Astrocyte of the spinal cord (primary cell): ENCODE measurements around the gene DPT.
A peak's percentile ranks its signal among the peaks of the same experiment; 100 is the strongest.

Experiments used
- DNase-seq: peaks from one replicate; pipeline ENCODE4 v3.0.0; 2011; ENCODE audit warnings: low read depth, low spot score
- H3K4me3 ChIP-seq: 2 replicates; pipeline ENCODE4 v1.5.1; 2011; ENCODE audit warnings: low read depth, mild to moderate bottlenecking, low read length, moderate library complexity
- in situ Hi-C: cut with HindIII; loops from 2 replicates; pipeline ENCODE4 v1.10.0; 2017; ENCODE audit warnings: low sequenced_read_pairs
- TF ChIP-seq, protein P1 (sequence below): IDR thresholded peaks from 2 replicates; pipeline ENCODE4 v1.5.1; 2012; ENCODE audit warnings: low read depth, mild to moderate bottlenecking, low read length, inconsistent platforms

DPT gene

GRCh38 chr1:168725060-168725459 lies 3.9 kb downstream of the DPT start:
- no peak for DNase-seq
- H3K4me3 ChIP-seq = no peak overlapping the region
- TF ChIP-seq, protein P1, sequence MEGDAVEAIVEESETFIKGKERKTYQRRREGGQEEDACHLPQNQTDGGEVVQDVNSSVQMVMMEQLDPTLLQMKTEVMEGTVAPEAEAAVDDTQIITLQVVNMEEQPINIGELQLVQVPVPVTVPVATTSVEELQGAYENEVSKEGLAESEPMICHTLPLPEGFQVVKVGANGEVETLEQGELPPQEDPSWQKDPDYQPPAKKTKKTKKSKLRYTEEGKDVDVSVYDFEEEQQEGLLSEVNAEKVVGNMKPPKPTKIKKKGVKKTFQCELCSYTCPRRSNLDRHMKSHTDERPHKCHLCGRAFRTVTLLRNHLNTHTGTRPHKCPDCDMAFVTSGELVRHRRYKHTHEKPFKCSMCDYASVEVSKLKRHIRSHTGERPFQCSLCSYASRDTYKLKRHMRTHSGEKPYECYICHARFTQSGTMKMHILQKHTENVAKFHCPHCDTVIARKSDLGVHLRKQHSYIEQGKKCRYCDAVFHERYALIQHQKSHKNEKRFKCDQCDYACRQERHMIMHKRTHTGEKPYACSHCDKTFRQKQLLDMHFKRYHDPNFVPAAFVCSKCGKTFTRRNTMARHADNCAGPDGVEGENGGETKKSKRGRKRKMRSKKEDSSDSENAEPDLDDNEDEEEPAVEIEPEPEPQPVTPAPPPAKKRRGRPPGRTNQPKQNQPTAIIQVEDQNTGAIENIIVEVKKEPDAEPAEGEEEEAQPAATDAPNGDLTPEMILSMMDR = no peak
- in situ Hi-C loops = no loop called here

GRCh38 chr1:168723000-168723399 lies 6.0 kb downstream of the DPT start:
- TF ChIP-seq, protein P1 = no peak
- in situ Hi-C loops = no loop called here

DNA sequence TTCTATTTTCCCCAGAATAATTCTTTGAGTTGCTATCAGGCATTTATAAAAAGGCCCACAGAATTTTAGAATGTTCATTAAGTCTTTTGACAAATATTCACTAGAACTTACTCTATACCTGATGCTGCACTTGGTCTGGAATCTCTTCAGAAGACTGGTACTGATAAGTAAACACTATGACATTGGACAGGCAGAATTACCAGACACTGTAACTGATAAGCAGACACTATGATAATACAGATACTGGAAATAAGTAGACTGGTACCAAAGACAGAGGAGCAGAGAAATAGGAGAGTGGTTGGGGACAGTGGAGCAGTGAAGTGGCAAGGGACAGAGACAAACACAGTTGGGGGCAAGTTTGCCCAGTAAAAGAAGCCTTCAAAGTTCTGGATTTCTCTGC lies 8.2 kb downstream of the DPT start:
- TF ChIP-seq, protein P1 = no peak
- in situ Hi-C loops = no loop called here
- H3K4me3 ChIP-seq = no peak overlapping the region
- no peak for DNase-seq

More at GRCh38 chr1:168723000-168723399, 6.0 kb downstream of the DPT start:
- no peak overlapping the region for H3K4me3 ChIP-seq
- DNase-seq = no peak

DNA sequence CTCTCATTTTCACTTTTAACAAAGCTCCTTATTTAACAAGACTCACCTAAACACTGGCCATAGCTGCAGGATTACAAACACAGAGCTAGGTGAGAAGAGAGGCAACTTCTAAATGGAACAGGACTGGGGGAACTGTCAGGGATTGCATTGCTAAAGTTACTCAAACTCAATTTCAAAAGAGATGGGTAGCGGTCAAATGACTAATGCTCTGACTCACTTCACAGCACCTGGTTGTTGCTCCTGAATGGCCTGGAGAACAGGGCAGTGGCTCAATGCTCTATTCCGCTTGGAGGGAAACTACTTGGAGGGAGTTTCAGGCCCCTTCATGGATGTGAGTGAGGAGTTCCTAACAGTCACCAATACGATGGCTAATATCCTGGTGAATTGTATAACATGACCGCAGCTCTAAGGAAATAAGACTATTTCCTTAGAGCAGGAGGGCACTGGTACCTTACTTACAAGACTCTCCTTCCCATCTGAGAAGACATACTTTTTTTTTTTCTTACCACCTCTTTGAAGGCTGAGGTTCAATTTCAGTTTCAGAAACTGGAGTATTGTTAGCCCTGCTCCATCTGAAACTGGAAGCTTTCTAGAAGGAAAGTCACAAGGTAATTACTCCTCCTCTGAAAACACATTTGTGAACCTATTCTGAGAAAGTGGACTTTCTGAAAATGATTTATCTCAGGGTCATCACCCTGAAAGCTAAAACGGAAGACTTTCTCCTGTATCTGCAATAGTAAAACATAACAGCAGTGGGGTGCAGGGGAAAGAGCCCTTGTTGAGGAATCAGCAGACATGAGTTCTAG lies 9.5 kb downstream of the DPT start:
- peak; percentile 16 for DNase-seq
- TF ChIP-seq, protein P1 = no peak
- in situ Hi-C loops = no loop called here
- H3K4me3 ChIP-seq = no peak overlapping the region

GRCh38 chr1:168717906-168718891 lies 10.8 kb downstream of the DPT start:
- in situ Hi-C loops = no loop called here
- H3K4me3 ChIP-seq = no peak overlapping the region
- no peak for DNase-seq
- TF ChIP-seq, protein P1 = no peak

GRCh38 chr1:168714012-168714411 lies 15.0 kb downstream of the DPT start:
- TF ChIP-seq, protein P1 = no peak
- in situ Hi-C loops = no loop called here

More at GRCh38 chr1:168714012-168714411, 15.0 kb downstream of the DPT start:
- no peak for DNase-seq
- no peak overlapping the region for H3K4me3 ChIP-seq
